HG02938 (cell line): ENCODE measurements around the gene LMO7.
"Not testable (repeated sequence)": the region's sequence is repeated elsewhere in the genome, so short reads cannot be mapped to it uniquely, and the experiment has no call there.

Experiments
- ATAC-seq: cut with Tn5 transposase; IDR thresholded peaks from one replicate; pipeline ENCODE4 v1.9.1; 2021; ENCODE audit warnings: mild to moderate bottlenecking, moderate library complexity; ENCODE audit not compliant: unreplicated experiment

The LMO7 gene

GRCh38 chr13:75769141-75769905, 133.2 kb downstream of the LMO7 start:
- no peak for ATAC-seq

GRCh38 chr13:75770164-75770563, 134.0 kb downstream of the LMO7 start:
- ATAC-seq, result no peak

GRCh38 chr13:75770592-75771011, 134.5 kb downstream of the LMO7 start:
- no peak for ATAC-seq

GRCh38 chr13:75771226-75771625, 135.1 kb downstream of the LMO7 start:
- no peak for ATAC-seq

GRCh38 chr13:75771818-75772217, 135.7 kb downstream of the LMO7 start:
- ATAC-seq, result no peak

GRCh38 chr13:75774176-75774575, 138.0 kb downstream of the LMO7 start:
- ATAC-seq, result no peak

GRCh38 chr13:75776550-75776949, 140.4 kb downstream of the LMO7 start:
- no peak for ATAC-seq

- no peak for ATAC-seq
These were observed 143.3 kb downstream of the LMO7 start for GRCh38 chr13:75779393-75779792.

- ATAC-seq, result not testable (repeated sequence)
These were observed 144.0 kb downstream of the LMO7 start for GRCh38 chr13:75780103-75780502.

- no peak for ATAC-seq
These were observed 146.9 kb downstream of the LMO7 start for GRCh38 chr13:75782985-75783384.

GRCh38 chr13:75784003-75784402, 147.9 kb downstream of the LMO7 start:
- ATAC-seq, result no peak

GRCh38 chr13:75785130-75785529, 149.0 kb downstream of the LMO7 start:
- no peak for ATAC-seq

- ATAC-seq, result no peak
These were observed 151.3 kb downstream of the LMO7 start for GRCh38 chr13:75787249-75787928.

- no peak for ATAC-seq
These were observed 152.4 kb downstream of the LMO7 start for GRCh38 chr13:75788481-75788981.

- ATAC-seq, result no peak
These were observed 153.5 kb downstream of the LMO7 start for GRCh38 chr13:75789451-75790197.

- no peak for ATAC-seq
These were observed 154.3 kb downstream of the LMO7 start for GRCh38 chr13:75790198-75790970.

- ATAC-seq, result no peak
These were observed 156.5 kb downstream of the LMO7 start for GRCh38 chr13:75792526-75793187.

- not testable (repeated sequence) for ATAC-seq
These were observed 157.0 kb downstream of the LMO7 start for GRCh38 chr13:75793188-75793567.

GRCh38 chr13:75794663-75795062, 158.5 kb downstream of the LMO7 start:
- no peak for ATAC-seq

GRCh38 chr13:75795274-75795673, 159.1 kb downstream of the LMO7 start:
- no peak for ATAC-seq
